Psoas muscle (tissue), 8 donors: ENCODE results near the gene PRPSAP1. TPM values are rescaled to one million over a fixed set of nuclear protein-coding genes. Genes with fewer than 3 reads are reported as not detected.

Source experiments
- ATAC-seq, 4 donors: fragments of 200-7000 bp; cut with Tn5 transposase; one replicate each; pipeline ENCODE4 v1.9.1; 2020; ENCODE audit warnings: moderate library complexity in 3 of 4, mild to moderate bottlenecking in 2 of 4
- DNase-seq, 2 donors: peaks; one replicate each; pipeline ENCODE4 v3.0.0-alpha.2; 2020
- H3K27ac ChIP-seq: fragments of 200-600 bp; one replicate; pipeline ENCODE4 v1.8.0; 2022
- H3K27me3 ChIP-seq, 3 donors: fragments of 200-600 bp in 1 of 3; one replicate each; pipeline versions ENCODE4 v1.6.1 to v1.8.0; 2013 to 2022; ENCODE audit warnings: low read length in 2 of 3, mild to moderate bottlenecking in 2 of 3, moderate library complexity in 1 of 3; ENCODE audit not compliant: insufficient read depth in 3 of 3
- H3K36me3 ChIP-seq, 2 donors: fragments of 200-600 bp in 1 of 2; one replicate each; pipeline versions ENCODE4 v1.6.1 to v1.8.0; 2013 to 2022; ENCODE audit warnings: low read depth in 1 of 2, mild to moderate bottlenecking in 1 of 2, moderate library complexity in 1 of 2; ENCODE audit not compliant: insufficient read depth in 1 of 2
- H3K4me1 ChIP-seq: fragments of 200-600 bp; one replicate; pipeline ENCODE4 v1.8.0; 2022
- H3K4me3 ChIP-seq: fragments of 200-600 bp; one replicate; pipeline ENCODE4 v1.8.0; 2022; ENCODE audit warnings: mild to moderate bottlenecking
- H3K9me3 ChIP-seq: fragments of 200-600 bp; one replicate; pipeline ENCODE4 v1.8.0; 2022
- CTCF ChIP-seq: fragments of 200-600 bp; IDR thresholded peaks from one replicate; pipeline ENCODE4 v1.8.0; 2022; ENCODE audit warnings: antibody characterized with exemption
- WGBS, 3 donors: extraction: QIAGEN DNeasy Blood & Tissue Kit; methylation state at CpG; one replicate each; pipeline versions ENCODE4 v1.1.6 to v1.1.7; 2013; 5-methylcytosine and 5-hydroxymethylcytosine counted together
- intact Hi-C, 2 donors: fragments of 100-400 bp; cut with DNase I; formaldehyde crosslinking; loops; one replicate each; pipeline versions ENCODE4 v1.11.0 to v1.14.2; 2022
- polyA plus RNA-seq, 3 donors: library from polyadenylated mRNA; stranded (reverse); fragments of 200-250 nt; gene quantifications; one replicate each; pipeline ENCODE4 v1.2.3, GENCODE V29; 2013
- total RNA-seq, 4 donors: library from RNA; stranded (reverse); fragmentation: NEBNext Ultra II Directional in 2 of 4; extraction: Animal tissue kit (Norgen Biotek cat#: 25700) in 2 of 4; gene quantifications; one replicate each; pipeline versions ENCODE4 v1.2.1 to v1.2.4, GENCODE V29; 2021 to 2023
- donor health status: healthy with polysubstance abuse.
- donor health status: DM: no; HTN: no; CAD: no; lungs with moderate emphysema.
- donor health status: Bipolar disorder and iron deficiency.
- donor health status: healthy.
- donor health status: DM: yes; HTN: yes; CAD: no.
- donor health status: DM: no; HTN: no; CAD: no.
- donor health status: DM: no; HTN: no; CAD: no.
- donor health status: DM: yes; HTN: yes; CAD: no.

PRPSAP1 gene
- total and polyA plus RNA-seq, 7 donors, result 9.5 to 24.7 (median 17.8) TPM

- DNase-seq, result peak; percentile 40 to 89
- 46 to 65% (median 48%) methylated on average over 23 of the region's 23 CpGs for WGBS, 3 donors
- Histone ChIP-seq H3K27ac (no peak overlapping the region), H3K36me3 (no peaks in the 10 kb centered on the region), H3K27me3 (no peaks in the 10 kb centered on the region), H3K4me1 (peaks cover 13% of the 10 kb centered on the region), H3K4me3 (no peak overlapping the region), H3K9me3 (no peaks in the 10 kb centered on the region)
- peak; percentile 46 to 81 (median 57) for ATAC-seq
- intact Hi-C loops, result no loop called here
- TF ChIP-seq CTCF, result no peak
Observed at GRCh38 chr17:76281573-76282371, 71.9 kb downstream of the PRPSAP1 start.

GRCh38 chr17:76280650-76281049 is 73.1 kb downstream of the PRPSAP1 start:
- ATAC-seq, result no peak
- intact Hi-C loops, result no loop called here
- H3K27me3 ChIP-seq, result no peaks in the 10 kb centered on the region

GRCh38 chr17:76279742-76280287 is 73.9 kb downstream of the PRPSAP1 start:
- H3K4me3 ChIP-seq, result no peak overlapping the region

More at GRCh38 chr17:76280650-76281049, 73.1 kb downstream of the PRPSAP1 start:
- DNase-seq, result no peak
- no peak for TF ChIP-seq CTCF
- no peaks in the 10 kb centered on the region for H3K36me3 ChIP-seq
- no peak overlapping the region for H3K4me3 ChIP-seq
- WGBS, 3 donors, result 95% methylated on average over 15 of the region's 15 CpGs
- no peaks in the 10 kb centered on the region for H3K9me3 ChIP-seq
- no peak overlapping the region for H3K27ac ChIP-seq
- peaks cover 16% of the 10 kb centered on the region for H3K4me1 ChIP-seq

DNA sequence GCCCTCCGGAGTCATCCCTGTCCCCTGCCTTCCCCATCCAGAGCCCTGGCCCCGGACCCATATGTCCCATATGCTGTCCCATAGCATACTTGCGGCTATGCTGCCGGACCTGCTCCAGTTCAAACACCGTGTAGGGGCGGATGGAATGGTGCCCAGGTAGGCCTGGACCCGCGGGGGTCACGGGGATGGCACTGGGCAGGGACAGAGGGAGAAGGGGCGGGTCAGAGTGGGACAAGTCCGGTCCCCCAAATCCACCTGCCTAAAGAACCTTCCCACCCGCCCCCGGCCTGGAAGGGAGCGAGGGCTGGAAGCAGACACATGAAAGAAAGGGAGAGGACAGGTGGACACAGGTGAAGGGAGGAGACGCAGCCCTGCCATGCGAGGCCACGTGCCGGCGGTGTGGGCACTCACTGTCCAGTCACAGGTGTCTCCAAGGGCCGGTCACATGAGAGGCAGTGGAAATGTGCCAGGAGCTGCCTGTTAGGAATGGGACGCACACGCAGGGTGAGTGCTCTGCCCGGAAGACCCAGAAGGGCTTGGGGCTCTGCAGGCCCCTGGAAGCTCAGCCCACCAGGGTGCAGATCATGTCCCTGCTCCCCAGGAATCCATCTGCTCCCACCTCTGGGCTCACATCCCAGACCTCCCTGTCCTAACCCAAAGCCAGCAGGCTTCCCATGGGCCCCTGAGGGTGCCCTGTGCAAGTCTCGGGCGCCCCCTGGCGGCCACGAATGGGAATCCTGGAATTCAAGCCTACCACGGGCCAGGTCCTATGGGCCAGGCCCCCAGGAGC is 74.6 kb downstream of the PRPSAP1 start:
- 41 to 52% (median 46%) methylated on average over 28 of the region's 28 CpGs for WGBS, 3 donors
- intact Hi-C loops, result loop anchor here (1.0 to 5.0 kb wide), 4 partner anchors 82 to 158 kb away; no protein-coding TSS in a partner anchor

More at GRCh38 chr17:76279742-76280287, 73.9 kb downstream of the PRPSAP1 start:
- WGBS, 3 donors, result 89 to 93% (median 91%) methylated on average over 15 of the region's 15 CpGs
- Histone ChIP-seq H3K36me3 (no peaks in the 10 kb centered on the region), H3K4me1 (peaks cover 16% of the 10 kb centered on the region), H3K27me3 (no peaks in the 10 kb centered on the region), H3K9me3 (no peaks in the 10 kb centered on the region), H3K27ac (no peak overlapping the region)
- intact Hi-C loops, result loop anchor here (1.0 to 5.0 kb wide), 4 partner anchors 83 to 159 kb away; no protein-coding TSS in a partner anchor
- no peak for TF ChIP-seq CTCF
- ATAC-seq, result no peak
- no peak for DNase-seq

More for the DNA sequence above, 74.6 kb downstream of the PRPSAP1 start:
- Histone ChIP-seq H3K36me3 (no peaks in the 10 kb centered on the region), H3K4me3 (peak overlapping the region; percentile 36), H3K27me3 (no peaks in the 10 kb centered on the region), H3K4me1 (peaks cover 16% of the 10 kb centered on the region), H3K27ac (peak overlapping the region; percentile 23), H3K9me3 (no peaks in the 10 kb centered on the region)
- DNase-seq (peak; percentile 90 to 95), ATAC-seq (peak; percentile 74 to 82 (median 74))
- peak; percentile 100 for TF ChIP-seq CTCF
